CD4-positive, alpha-beta T cell treated with Interleukin-12 subunit alpha and Interleukin-12 subunit beta, for 1 hour (primary cell): ENCODE results near the gene BMPER.

ENCODE experiments used
- DNase-seq: peaks from one replicate; pipeline ENCODE4 v3.0.0-alpha.2; 2020

Gene BMPER

GRCh38 chr7:34191771-34192479, 286.6 kb downstream of the BMPER start:
- no peak for DNase-seq

- DNase-seq: no peak
These were observed 287.6 kb downstream of the BMPER start for GRCh38 chr7:34192906-34193305.

DNA sequence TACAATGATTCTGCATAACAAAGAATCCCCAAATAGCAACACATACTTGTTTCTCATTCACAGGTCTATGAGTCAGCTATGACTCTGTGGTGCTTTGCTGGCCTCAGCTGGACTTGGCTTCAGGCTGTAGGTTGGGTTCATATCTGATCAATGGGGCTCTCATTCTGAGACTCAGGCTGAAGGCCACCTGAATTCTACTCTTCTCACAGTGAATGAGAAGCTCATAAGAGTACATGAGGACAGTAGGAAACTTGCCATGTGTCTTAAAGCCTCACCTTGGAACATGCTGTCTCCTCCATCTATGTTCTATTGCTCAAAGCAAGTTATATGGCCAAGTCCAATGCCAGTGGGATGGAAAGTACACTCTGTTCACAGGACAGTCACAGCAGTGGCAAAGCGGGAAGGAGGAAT, 292.9 kb downstream of the BMPER start:
- DNase-seq: no peak
